Measurements from ENCODE around the gene RNF103.

RNF103 gene

GRCh38 chr2:86562922-86563649 lies 60.6 kb downstream of the RNF103 start, which contains the start of gene CHMP3:
CHMP3 (minus strand) TSS chr2:86563443; CDS start chr2:86563348, 95 bp downstream.
- FAIRE-seq: no peak

GRCh38 chr2:86562485-86562921 lies 61.2 kb downstream of the RNF103 start:
- FAIRE-seq: no peak

- FAIRE-seq: no peak
Observed at GRCh38 chr2:86557836-86558235, 65.8 kb downstream of the RNF103 start.

GRCh38 chr2:86556508-86556907 lies 67.2 kb downstream of the RNF103 start:
- FAIRE-seq: no peak
